GM18498 (cell line): Measurements from ENCODE around the gene ZNF618.

Experiments
- ATAC-seq: cut with Tn5 transposase; IDR thresholded peaks from one replicate; pipeline ENCODE4 v1.9.1; 2021; ENCODE audit warnings: mild to moderate bottlenecking, moderate library complexity; ENCODE audit not compliant: unreplicated experiment

Gene ZNF618

DNA sequence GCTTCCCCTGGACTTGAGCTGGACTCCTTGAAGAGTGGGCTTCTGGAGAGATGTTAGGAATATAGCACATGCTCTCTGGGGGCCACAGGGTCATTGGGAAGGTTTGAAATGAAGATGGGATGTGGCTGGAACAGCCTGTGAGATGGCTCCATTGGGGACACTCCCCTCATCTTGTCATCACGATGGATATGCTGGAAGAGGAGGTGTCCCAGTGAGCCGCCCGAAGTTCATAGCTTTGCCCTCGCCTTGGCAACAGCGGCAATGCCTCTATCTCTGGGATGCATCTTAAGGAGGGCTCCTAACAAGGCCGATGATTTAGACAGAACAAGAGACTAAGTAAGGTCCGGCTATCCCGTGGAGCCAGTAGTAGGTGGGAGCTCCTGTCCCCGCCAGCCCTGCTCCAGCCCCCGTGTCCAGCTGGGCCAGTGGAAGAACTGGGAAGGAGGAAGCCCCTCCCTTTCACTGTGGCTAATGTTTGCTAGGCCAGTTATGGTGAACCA, 178.1 kb downstream of the ZNF618 start:
- no peak for ATAC-seq

GRCh38 chr9:114055061-114055460, 179.0 kb downstream of the ZNF618 start:
- no peak for ATAC-seq

GRCh38 chr9:114055894-114056293, 179.8 kb downstream of the ZNF618 start:
- no peak for ATAC-seq

DNA sequence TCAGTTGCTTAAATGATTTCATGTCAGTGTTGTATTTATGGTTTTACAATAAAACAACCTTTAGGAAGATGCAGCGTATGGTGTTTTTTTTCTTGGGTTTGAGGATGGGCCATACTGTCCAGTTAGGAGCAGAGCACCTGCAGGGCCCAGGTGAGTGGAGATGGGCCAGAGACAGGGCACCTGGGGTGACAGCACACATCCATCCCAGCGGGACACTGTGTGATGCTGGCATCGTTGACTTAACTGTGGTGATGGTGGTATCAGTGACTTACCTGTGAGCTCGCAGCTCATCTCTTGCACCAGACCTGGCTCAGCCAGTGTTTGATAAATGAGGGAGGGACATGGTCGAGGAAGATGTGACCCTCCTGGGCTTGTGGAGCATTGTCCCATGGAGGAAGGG, 180.4 kb downstream of the ZNF618 start:
- ATAC-seq: no peak

DNA sequence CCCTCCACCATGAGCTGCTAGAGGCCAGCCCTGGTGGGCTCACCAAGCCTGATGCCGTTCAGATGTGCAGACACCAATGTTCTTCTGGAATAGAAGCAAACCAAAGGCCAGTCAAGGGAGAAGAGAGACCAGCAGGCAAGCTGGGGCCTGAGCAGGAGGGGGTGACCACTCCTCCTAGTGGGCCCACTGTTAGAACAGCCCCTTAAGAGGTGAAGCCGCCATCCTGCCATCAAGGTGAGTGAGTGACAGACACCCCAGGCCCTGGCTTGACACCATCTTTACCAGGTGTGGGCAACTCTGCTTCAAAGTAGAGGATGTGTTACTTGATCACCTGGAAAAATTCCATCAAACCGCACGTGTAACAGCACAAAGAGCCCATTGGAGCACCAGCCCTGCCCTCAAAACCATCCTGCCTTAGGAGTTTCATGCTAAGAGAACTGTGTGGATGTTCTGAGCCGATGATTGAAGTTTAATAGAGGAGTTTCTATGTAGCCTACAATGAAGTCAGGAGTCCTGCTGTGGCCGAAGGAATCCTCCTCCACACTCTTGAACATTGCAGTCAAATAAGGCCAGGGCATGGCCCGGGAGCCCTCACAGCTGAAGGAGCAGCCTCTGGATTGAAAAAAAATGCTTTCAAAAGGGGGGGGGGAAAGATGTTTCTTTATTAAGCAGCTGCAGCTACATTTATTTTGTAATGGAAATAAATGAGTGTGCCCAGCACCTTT, 181.2 kb downstream of the ZNF618 start:
- no peak for ATAC-seq

DNA sequence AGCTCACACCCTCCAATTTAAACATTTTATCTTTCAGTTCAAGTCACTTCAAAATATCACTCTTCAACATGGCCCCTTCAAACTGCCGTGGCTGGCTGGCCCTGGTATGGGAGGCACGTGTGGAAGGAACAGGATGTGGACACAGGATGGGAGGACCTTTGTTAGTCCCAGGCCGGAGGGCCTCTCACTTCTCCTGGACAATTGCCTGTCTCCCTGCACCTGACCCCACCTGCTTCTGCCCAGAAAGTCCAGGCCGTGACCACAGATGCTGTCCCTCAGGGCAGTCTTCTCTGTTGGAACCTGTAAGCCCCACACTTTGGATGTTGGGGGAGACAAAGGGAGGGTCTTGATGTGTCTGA, 182.6 kb downstream of the ZNF618 start:
- ATAC-seq: no peak

GRCh38 chr9:114059047-114059803, 183.1 kb downstream of the ZNF618 start:
- no peak for ATAC-seq

GRCh38 chr9:114060070-114060469, 184.0 kb downstream of the ZNF618 start:
- ATAC-seq: no peak

GRCh38 chr9:114060711-114061110, 184.6 kb downstream of the ZNF618 start:
- no peak for ATAC-seq

DNA sequence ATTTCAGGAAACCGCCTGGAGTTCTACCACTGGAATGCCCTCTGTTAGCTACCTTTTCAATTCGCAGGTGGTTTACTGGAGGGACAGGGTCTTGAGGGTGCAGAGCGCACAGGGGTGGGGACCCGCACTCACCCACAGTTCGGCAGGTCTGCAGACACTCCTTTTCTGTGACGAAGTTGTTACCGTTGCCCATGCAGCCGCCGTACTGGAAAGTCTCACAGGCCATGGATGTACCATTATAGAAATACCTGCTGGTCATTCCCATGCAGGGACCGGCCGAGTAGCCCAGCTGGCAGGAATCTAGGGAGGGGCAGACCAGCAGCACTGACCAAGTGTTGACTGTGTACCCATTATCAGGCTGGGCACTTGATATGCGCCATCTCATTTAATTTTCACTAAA, 185.2 kb downstream of the ZNF618 start:
- no peak for ATAC-seq

DNA sequence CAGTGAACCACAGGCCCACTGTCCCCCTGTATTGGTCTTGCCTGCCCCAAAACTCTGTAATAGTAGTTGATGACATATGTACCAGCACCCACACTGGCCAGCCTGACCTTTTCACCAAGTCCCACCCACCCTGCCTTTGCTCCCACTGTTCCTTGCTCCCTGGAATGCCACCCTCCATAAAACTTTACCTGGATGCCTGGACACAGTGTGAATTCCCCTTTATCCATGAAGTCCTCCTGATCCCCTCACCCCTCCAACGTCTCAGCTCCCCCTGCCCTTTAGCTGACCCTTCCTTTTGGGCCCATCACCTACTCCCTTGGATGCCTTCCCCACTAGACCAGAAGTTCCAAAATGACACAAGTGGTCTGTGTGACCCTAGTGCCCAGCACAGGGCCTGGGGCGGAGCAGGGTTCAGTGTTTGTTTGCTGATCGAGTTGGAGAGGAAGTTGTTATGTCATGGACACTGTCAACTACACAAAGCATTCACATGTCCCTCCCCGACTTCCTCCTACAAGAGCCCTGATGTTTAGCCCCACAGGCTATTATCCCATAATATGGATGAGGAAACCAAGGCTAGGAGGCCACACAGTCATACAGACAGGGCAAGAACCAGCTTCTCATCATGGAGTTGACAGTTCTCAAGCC, 185.8 kb downstream of the ZNF618 start:
- no peak for ATAC-seq

- ATAC-seq: no peak
Observed at GRCh38 chr9:114065304-114065703, 189.2 kb downstream of the ZNF618 start.

DNA sequence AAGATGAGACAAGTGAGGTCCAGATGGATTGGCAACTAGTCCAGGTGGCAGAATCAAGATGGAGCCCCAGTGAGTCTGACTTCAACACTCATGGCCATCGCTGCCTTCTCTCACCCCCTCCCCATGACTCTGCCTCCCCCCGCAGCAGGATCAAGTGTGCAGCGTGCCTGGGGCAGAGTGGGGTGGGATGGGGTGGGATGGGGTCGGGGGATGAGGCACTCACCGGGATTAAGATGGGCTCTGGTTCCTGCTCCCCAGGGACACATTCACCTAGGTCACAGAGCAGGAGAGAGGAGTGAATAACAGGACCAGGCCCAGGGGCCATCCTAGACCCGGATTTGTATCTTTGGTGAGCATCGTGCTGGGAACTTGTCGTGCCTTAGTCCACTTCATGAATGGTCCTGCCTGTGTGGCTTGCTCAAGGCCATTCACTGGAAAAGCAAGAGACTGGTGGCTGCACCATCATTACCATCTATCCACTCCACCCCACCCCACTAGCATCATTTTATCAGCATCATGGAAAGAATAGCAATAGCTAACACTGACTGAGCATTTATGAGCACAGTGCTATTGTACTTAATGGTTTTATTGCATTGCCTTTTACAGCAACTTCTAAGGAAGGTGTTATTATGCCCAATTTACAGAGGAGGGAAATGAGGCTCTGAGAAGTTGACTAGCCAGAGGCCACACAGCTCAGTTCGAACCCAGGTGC, 193.5 kb downstream of the ZNF618 start:
- no peak for ATAC-seq

DNA sequence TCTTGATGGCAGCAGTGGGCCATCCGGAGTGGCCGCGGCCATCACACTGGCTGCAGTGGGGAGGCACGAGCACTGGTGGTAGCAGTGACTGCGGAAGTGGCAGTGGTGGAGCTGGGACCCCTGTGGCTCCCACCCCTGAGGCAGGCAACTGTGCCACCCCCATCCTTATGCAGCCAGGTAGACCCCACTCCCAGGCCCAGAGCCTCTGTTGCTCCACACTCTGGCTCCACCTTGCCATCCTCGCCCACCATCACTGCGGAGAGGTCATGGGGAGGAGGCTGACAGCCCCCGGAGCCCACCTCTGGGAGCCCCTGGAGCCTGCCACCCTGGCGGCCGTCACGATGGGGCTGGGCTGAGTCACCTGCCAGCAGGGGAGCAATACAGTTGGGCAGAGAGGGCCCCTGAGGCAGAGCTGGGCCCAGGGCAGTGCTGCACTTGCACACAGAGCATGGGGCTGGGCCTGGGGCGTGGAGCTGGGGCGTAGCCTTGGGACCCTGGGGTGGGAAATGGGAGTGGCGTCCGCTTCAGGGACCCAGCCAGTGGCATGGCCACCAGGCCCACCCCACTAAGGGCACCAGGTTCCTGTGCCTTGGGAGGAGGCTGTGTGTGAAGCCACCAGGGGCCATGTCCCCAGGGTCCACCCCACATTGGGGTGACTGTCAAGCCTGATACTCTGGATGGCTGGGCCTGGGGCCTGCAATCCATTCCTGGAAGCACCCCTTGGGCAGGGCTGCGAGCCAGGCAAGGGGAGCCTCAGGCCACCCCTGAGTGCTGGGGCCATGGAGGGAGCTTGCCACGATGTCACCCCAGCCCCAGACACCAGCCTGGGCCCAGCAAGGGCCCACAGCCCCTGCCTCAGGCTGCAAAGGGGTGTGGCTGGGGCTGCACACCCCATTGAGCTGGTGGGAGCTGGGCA, 194.3 kb downstream of the ZNF618 start:
- ATAC-seq: no peak

DNA sequence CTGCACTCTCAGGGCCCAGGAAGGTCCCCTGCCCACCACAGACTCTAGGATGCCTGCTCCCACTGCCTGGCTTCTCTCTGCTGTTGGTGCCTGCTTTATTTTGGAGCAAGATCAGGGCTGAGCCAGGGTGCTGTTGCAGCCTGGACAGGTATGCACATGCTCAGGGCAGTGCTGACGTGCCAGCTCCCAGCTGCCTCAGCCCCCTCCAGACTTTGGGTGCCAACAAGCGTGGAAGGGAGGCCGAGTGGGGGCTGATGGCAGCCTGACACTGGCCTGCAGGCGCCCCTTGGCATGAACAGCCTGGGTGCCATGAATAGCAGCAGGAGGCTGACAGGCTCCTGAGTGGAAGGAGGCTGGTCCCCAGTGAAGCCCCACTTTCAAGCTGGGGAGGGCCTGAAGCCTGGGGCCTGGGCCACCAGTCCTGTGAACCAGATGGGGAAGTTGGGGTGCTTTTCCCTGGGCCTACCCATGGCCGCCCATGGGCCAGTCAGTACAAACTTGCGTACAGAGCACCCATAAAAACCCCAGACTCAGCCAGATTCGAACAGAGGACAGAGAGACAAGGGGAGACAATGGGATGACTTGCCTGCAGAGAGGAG, 195.2 kb downstream of the ZNF618 start:
- no peak for ATAC-seq

DNA sequence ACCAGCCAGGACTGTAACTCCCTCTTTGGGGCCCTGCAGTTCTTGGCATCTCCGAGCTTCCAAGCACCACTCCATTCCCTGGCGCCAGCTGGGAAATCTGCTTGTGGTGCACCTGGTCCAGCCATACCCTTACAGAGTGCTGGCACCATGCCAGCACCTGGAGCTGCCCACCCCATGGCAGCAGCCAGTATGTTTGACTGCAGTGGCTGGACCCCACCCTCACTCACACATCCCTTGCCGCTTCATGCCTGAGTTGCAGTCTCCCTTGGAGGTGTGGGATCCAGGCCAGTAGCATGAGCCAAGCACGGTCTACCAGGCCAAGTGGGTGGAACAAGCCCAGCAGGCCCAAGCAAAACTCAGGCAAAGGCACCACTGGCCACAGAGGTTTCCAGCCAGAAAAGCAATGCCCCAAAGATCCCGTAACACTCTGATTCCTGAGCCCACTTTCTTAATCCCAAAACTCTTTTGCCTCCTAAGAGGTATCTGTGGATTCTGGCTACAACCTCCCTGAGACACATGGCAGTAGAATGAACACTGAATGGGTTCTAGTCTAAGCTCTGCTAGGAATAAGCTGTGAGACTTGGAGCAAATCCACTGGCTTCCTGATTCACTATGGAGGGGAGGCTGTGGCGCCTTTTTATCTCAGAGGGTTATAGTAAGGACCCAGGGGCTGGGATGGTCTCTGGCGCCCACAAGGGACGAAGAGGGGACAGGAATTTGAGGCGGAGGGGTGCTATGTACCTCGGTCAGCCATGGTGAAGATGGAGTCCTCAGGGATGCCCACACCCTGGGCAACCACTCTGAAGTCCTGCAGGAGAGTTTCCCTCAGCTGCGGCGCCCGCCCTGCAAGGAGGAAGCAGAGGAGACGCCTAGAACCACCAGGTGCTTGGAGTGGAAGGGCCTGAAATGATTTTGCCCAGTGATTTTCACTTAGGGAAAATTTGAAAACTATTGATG, 196.4 kb downstream of the ZNF618 start:
- ATAC-seq: no peak

GRCh38 chr9:114075602-114076001, 199.5 kb downstream of the ZNF618 start:
- ATAC-seq: no peak

- no peak for ATAC-seq
Observed at GRCh38 chr9:114076237-114077161, 200.4 kb downstream of the ZNF618 start.
